Anterior cingulate cortex (tissue), 58 donors: Measurements from ENCODE around the gene AKIRIN1.
"Not testable (repeated sequence)": the region's sequence is repeated elsewhere in the genome, so short reads cannot be mapped to it uniquely, and the experiment has no call there.

Source experiments
- DNase-seq, 58 donors: peaks; one replicate each; lab custom pipeline; 2025; lab: John Stamatoyannopoulos, UW

AKIRIN1 gene

GRCh38 chr1:38990738-38991637 lies at the start of gene AKIRIN1:
Gene AKIRIN1, plus strand, starts transcription at chr1:38991276. Its CDS starts 105 bp downstream, at chr1:38991381.
- peak; percentile 76 to 99 (median 97) for DNase-seq

GRCh38 chr1:38941527-38942019 lies 49.5 kb upstream of the AKIRIN1 start, which contains the start of gene RHBDL2:
Gene RHBDL2, minus strand, starts transcription at chr1:38941830. Its CDS starts 22,618 bp downstream, at chr1:38919212.
- DNase-seq: peak in 53 of 58 donors; percentile 14 to 89 (median 68)

- DNase-seq: no peak
Observed at GRCh38 chr1:38942664-38943428, 48.2 kb upstream of the AKIRIN1 start.

- DNase-seq: no peak
Observed at GRCh38 chr1:38944547-38944946, 46.5 kb upstream of the AKIRIN1 start.

GRCh38 chr1:38950553-38950952 lies 40.5 kb upstream of the AKIRIN1 start:
- DNase-seq: no peak

- no peak for DNase-seq
Observed at GRCh38 chr1:38953433-38953860, 37.6 kb upstream of the AKIRIN1 start.

GRCh38 chr1:38958967-38959366 lies 32.1 kb upstream of the AKIRIN1 start:
- no peak for DNase-seq

- DNase-seq: peak in 1 of 58 donors; percentile 2
Observed at GRCh38 chr1:38962113-38962512, 29.0 kb upstream of the AKIRIN1 start.

GRCh38 chr1:38962560-38962959 lies 28.5 kb upstream of the AKIRIN1 start:
- no peak for DNase-seq

- peak in 6 of 58 donors; percentile 4 to 18 (median 8) for DNase-seq
Observed at GRCh38 chr1:38964140-38964548, 26.9 kb upstream of the AKIRIN1 start.

GRCh38 chr1:38973145-38973544 lies 17.9 kb upstream of the AKIRIN1 start:
- DNase-seq: not testable (repeated sequence)

GRCh38 chr1:38973659-38974437 lies 17.2 kb upstream of the AKIRIN1 start:
- no peak for DNase-seq

- DNase-seq: not testable (repeated sequence)
Observed at GRCh38 chr1:38977399-38978244, 13.5 kb upstream of the AKIRIN1 start.

- DNase-seq: not testable (repeated sequence)
Observed at GRCh38 chr1:38978245-38978542, 12.9 kb upstream of the AKIRIN1 start.

- not testable (repeated sequence) for DNase-seq
Observed at GRCh38 chr1:38979380-38979779, 11.7 kb upstream of the AKIRIN1 start.

- DNase-seq: no peak
Observed at GRCh38 chr1:38989979-38990378, 1.1 kb upstream of the AKIRIN1 start.

GRCh38 chr1:38990386-38990737 lies 714 bp upstream of the AKIRIN1 start:
- peak in 3 of 58 donors; percentile 34 to 41 (median 36) for DNase-seq

- DNase-seq: peak in 46 of 58 donors; percentile 8 to 60 (median 34)
Observed at GRCh38 chr1:38991638-38992411, 749 bp downstream of the AKIRIN1 start.
